Measurements from ENCODE around the gene LDLRAD3.
A peak's percentile ranks its signal among the peaks of the same experiment; 100 is the strongest.

Gene LDLRAD3

DNA sequence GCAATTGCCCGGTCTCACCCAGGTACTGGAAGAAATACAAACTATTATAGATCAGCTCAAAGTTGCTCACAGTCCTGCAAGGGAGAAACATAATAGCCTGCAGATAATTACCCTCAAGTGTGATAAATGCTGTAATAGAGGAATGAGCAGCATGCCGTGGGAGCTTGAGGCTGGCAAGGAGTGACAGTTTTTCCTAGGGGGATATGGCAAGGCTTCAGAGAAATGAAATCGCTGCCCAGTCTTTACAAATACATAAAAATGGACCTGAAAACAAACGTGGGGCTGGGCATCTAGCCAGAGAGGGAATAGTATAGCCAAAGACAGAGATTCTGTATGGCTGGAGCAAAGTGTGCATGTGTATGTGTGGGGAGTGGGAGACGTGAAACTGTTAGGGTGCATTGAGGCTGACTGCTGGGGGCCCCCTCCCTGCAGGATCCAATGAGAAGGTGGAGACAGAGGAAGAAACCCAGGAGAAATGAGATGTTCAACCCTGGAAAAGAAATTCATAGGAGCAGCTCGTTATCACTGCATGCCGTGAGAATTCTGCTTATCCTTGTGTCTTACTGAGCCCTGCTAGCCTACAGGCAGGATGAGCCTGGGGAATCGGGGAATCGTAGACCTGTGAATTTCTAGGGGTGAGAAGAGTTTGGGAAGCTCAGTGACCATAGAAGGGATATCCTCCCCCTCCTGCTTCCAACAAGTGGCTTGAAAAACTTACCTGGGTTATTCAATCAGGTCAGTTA lies 167.0 kb downstream of the LDLRAD3 start:
- DNase-seq: peak; percentile 15

DNA sequence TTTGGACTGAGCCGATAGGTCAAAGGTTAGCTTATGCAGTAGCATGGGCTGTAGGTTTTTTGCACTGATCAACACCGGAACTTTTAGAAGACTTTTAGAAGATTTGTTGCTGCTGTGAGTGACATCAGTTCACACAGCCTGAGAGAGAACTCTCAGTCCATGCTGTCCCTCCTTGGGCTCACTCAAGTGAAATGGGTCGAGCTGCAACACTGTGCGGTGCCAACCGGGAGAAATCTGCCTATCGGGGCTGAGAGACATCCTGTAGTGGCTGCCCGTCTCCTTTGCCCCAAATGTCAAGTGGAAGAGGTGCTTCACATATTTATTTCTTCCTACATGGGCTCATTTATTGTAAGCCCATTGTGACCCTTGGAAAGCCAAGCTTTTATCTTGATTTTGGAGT lies 170.2 kb downstream of the LDLRAD3 start:
- DNase-seq: no peak

DNA sequence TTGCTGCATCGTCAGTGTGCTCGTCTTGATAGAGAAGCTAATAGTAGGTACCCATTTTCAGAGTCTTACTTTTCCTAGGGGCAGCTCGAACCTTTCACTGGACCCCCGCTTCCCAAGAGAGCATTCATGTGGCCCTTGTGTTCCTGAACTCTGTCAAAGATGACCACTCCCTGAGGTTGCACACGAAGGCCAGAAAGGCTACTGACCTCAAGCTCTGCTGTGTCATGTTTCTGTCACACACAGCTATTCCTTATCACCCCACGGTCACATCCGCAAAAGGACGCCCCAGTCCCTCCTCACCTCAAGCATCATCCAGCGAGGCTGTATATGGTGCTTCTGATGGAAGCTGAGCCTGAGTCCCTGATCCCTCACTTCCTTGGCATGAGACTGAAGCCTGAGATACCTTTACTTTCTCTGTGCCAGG lies 171.5 kb downstream of the LDLRAD3 start:
- DNase-seq: no peak

DNA sequence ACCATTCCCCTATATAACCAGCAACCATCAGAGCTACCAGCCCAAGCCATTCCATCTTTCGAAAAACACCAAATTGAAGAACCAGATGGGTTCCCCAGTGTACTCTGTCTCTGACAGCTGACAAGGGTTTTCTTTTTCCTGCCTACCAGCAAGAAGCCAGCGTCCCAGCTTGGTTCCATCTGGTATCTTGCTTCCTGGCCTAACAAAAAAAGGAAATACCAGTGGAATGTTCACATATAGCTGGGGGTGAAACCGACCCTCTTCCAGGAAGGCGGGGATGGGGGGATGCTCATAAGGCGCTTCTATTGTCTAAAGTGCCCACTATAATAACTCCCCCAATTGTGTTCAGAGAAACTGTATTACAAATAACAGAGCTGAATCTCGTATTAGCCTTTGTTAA lies 172.3 kb downstream of the LDLRAD3 start:
- no peak for DNase-seq

DNA sequence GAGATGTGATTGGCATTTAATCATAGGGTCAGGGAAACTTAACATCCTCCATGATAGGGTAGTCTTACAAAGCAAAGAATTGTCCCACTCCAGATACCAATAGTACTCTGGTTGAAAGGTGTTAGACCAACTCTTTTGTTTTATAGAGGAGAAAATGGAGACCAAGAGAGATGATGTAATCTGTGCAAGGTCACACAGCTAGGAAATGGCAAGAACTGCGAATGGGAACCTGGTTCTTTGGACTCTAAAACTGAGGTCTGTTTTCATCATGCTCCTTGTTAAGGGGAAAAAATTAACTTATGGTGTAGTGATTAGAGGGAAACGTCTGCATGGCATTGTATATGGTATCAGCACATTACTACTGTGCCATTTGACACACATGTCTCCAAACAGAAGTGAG lies 174.2 kb downstream of the LDLRAD3 start:
- no peak for DNase-seq

DNA sequence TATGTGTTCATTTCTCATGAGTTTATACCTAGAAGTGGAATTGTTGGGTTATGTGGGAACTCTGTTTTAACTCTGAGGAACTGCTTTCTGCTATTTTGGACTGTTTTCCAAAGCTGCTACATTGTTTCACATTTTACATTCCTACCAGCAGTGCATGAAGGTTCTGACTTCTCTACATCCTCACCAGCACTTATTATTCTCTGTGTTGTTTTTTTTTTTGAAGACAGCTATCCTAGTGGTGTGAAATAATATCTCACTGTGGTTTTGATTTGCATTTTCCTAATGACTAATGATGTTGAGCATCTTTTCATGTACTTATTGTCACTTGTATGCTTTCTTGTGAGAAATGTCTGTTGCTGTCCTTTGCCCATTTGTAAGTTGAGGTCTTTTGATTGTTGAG lies 175.4 kb downstream of the LDLRAD3 start:
- DNase-seq: no peak

DNA sequence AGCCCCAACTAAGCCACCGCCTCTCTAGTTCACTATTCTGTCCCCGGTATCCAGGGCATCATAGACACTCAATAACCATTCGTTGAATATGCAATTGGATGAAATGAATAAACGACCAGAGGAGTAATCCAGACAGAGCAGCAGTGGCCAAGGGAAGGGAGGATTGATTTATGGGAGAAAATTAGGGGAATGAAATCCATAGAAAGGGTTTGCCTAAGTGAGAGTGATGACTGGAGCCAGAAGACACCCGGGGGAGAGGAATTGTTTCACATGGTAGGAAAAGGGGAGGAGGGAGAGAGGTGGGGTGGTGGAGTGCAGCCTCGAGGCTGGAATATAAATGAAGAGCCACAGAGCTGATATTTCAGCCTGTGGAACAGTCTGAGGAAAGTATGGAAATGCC lies 177.2 kb downstream of the LDLRAD3 start:
- DNase-seq: no peak

DNA sequence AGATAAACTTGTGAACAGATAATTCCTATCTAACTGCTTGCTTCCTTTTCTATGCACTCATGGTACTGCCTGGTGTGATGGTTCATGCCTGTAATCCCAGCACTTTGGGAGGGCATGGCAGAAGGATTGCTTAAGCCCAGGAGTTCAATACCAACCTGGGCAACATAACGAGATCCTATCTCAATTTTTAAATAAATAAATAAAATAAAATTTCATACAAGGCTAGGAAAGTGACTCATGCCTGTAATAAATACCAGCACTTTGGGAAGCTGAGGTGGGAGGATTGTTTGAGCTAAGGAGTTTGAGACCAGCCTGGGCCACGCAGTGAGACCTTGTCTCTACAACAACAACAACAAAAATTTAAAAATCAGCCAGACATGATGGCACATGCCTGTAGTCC lies 178.8 kb downstream of the LDLRAD3 start:
- no peak for DNase-seq

DNA sequence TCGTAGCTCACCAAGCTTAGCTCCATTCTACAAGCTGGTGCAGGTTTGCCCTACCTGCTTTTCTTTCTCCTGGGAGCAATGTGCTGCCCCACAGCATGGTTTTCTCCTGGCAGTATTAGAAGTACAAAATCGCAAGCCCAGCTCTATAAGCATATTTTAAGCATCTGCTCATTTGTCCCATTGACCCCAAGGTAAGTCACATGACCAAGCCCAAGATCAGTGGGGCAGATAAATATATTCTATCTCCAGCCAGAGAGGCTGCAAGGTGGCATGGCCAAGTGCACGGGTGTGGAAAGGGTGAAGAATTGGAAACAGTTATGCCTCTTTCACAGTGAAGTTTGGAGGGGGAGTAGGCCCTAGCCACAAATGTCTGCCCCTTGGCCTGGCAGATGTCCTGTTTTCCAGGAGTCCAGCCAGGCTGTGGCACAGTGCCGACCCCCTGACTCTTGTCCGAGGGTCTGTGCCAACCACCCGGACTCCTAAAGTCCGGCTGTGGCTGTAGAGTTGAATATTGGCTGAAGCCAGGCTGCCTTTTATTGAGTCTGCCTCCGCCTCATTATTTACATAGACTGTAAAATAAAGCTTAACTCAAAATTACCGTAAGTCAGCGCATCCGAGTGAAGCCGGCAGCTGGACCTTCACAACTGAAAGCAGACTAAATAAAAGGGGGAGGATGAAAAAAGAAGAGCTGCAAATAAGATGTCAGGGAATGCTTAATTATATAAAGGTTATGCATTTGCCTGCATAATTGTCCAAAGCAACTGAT lies 179.7 kb downstream of the LDLRAD3 start:
- DNase-seq: peak; percentile 16

DNA sequence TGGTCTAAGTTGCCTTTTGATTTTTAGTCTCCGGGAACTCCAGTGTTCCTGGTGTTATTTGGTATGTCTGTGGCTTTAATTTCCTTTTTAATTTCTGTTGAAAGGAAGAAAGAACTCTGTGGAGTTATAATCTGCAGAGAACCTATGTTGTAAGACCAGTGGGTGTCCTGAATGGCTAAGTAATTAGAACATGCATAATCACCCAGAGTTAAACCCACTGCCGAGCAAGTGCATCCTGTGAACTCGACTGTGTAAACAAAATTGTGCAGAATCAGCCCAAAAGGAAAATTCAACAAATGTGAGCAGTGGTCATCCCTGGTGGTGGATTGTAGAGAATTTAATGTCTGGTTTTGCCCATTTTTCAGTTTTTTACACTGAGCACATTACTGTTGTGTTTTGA lies 182.8 kb downstream of the LDLRAD3 start:
- DNase-seq: no peak

DNA sequence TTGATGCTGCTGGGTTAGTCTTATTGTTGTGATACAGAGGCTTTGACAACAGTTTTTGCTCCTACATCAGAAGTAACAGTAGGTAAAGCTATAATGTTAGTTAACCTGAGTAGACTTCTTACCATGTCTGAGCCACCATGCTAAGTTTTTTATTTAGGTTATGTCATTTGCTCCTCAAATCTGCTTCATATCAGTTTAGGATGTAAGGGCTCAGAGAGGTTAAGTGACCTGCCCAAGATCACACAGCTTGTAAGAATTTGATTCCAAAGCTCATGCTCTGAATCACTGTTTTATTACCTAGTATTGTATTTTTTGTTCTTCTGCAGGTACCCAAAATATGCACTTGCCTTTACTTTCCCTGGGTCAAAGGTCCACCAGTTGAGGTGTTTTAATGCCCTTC lies 183.7 kb downstream of the LDLRAD3 start:
- DNase-seq: no peak

DNA sequence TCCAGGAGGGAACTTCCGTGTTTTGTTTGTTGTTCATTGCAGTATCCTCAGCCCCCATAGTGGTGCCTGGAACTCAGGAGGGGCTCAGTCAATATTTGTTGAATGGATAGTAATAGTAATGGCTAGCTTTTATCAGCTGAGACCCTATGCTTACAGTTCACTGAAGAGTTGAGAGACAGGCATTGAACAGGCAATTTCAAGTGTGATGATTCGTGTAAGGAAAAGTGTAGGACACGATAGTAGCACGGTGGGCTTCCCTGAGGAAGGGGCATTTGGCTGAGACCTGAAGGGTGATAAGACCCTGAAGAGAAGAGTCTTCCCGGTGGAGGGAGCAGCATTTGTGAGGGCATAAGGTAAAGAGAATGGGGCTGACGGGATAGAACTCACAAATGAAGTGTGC lies 186.1 kb downstream of the LDLRAD3 start:
- no peak for DNase-seq

DNA sequence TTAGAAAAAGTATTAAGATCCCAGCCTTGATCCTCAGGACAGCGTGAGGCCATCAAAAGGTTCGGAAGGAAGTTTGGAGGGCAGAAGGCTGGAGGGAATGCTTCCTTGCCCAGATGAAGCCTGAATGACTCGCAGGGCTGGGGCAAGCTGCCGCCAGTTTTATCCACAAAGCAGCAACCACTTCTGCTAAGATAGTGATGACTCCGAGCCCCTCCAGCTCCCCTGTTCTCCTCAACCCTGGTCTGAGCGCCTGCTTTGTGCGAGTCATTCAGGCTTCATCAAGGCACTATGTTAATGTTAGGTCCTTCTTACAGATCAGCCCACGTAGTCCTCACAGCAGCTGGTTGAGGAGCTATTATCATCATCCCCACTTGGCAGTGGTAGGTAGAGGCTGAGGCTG lies 186.5 kb downstream of the LDLRAD3 start:
- no peak for DNase-seq

DNA sequence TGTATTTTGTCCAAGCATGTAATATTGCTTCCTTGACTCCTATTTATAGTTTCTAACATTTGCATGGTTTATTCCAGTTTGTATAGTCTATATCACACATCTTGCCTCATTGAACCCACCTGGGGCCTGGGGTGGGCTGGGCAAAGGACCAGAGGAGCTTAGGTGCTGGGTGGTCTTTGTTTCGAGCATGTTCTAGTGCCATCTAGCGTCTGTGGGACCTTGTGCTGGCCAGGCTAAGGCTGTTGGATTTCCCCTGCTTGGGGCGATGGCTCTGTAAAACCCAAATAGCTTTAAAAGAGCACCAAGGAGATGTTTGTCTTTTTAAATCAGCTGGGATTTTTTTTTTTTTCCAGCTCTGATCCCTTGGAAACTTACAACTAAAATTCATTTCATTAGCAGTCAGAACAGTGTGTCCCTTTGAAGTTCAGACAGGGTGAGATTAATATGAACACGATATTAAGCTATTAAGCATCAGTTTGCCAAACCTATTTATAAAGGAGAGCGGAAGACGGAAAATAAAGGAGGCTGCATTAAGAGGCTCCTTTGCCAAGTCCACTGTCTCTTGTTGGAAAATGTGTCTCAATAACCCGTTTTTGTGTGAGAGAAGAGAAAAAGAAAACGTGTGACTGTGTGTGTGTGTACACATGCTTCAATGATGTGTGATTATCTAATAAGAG lies 188.0 kb downstream of the LDLRAD3 start:
- peak; percentile 10 for DNase-seq

DNA sequence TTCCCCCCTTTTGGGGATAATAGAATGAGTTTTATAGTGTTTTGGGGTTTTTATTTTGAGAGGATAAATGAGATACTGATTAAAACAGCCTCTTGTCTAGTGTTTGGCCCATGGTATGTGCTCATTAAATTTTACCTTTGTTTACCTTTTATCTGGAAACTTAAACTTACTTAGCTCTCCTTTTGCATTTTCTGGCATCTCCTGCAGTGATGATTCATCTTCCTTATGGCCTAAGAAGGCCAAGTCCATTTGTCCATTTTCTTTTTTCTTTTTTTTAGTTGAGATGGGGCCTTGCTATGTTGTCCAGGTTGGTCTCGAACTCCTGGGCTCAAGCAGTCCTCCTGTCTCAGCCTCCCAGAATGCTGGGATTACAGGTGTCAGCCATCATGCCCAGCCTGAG lies 189.1 kb downstream of the LDLRAD3 start:
- DNase-seq: no peak

DNA sequence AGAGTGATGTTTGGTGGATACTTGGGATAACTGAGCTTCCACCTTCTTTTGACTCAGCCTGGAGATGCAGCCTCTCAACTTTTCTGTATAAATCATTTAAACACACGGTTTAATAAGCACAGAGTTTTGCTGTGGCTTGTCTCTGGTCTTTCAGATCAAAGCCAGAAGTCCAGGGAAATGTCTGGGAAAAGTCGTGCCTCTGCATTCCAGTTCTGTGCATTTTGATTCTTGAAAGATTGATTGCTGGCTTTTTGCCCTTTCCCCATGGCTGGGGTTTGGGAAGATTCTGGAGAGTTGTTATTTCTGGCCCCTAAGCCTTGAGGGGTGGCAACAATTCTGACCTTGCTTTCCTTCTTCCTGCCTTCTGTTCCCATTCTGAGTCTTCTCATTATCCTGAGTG lies 191.2 kb downstream of the LDLRAD3 start:
- DNase-seq: no peak

DNA sequence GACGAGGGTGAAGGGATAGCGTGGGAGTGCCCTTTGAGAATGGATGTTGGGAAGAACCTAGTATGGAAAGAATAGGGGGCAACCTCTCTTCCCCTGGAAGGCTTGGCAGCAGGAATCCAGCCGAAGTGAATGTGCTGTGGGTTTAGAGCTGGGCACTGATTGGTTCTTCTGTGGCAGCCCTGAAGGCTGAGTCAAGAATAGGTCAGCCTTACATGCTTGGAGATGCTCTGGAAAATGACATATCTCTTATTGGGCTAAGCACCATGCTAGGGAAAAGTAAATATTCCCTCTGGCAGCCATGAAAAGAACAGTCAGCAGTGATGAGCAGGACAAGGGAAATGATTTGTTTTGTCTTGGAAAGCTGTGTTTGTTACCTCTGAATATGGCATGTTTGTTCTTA lies 195.9 kb downstream of the LDLRAD3 start:
- DNase-seq: no peak

DNA sequence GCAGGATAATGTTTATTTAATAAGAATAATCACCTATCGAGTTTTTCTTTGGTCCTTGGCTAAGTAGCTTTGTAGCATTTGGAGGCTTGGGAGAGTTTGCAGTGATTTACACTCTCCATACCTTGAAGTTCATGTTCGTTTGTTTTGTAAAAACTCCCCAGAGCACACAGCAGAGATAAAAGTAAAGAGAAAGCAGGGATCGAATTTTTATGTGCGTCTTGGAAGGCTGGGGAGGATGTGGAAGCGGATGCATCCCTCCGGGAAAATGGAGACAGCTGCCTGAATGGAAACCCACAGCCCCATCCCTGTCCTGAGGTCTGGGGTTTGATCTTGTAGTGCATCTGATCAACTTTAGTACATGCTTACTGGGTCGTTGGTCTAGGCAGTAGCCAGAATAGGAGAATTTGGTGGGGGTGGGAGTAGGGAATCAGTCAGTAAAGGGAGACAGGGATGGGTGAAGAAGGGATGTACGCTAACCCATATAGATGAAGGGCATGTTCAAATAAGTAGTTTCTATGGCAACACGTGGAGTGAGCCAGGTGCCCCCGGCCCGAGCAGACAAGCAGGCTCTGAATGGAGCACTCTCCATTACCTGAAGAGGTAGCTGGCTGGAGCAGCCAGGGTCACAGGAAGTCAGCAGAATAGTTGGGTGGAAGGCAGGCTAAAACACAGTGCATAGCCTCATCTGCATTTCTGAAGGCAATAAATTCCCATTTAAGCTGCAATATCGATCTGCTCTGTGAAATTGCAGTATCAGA lies 197.5 kb downstream of the LDLRAD3 start:
- DNase-seq: peak; percentile 35

DNA sequence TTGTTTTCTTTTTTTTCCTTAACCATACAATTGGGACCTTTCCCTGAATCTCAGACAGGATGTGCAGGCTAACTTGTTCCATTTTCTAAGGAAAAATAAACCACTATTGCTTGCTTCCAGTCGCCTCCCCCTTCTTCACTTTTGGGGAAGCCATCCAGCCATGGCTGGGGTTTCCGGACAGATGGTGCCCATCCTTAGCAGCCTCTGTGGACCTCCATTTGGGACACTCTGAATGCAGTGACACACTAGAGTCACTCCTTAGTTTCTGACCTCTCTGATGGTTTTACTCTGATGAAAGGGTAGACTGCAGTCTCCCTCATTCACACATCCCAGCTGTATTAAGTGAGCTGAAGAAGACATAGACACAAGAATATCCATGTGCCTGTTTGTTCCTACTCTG lies 198.1 kb downstream of the LDLRAD3 start:
- no peak for DNase-seq

DNA sequence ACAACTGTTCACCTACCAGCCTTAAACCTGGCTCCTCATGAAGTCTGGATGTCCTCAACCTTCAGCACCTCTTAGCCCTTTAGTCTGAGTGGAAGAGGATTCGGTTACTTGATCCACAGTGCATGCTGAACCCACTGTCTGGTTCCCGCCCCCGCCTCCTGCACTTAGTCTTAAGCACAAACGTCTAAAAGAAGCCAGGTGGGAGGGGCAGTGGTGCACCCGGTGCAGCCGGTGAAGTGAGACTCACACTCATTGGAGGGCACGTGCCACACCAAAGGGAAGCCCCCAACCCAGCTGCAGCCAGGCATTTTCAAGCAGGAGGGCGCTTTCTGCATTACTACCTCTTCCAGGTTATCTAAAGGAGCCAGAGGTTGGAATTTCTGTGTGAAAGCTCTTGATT lies 198.6 kb downstream of the LDLRAD3 start:
- peak; percentile 12 for DNase-seq

DNA sequence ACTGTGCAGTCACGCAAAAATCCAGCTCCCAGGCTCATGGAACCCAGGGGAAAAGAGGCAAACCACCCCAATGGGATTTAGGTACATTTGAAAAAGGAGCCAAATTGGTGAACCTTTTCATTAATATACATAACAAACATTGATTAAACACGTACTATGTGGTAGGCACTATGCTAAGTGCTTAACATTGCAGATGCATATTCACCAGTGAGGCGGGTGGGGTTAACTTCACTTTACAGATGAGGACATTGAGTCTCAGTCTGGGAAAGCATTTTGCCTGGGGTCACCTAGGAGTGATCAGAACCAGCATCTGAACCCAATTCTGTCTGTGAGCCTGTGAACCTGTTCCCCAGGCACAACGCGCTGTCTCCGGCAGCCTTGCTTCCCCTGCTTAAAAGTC lies 199.0 kb downstream of the LDLRAD3 start:
- DNase-seq: no peak

DNA sequence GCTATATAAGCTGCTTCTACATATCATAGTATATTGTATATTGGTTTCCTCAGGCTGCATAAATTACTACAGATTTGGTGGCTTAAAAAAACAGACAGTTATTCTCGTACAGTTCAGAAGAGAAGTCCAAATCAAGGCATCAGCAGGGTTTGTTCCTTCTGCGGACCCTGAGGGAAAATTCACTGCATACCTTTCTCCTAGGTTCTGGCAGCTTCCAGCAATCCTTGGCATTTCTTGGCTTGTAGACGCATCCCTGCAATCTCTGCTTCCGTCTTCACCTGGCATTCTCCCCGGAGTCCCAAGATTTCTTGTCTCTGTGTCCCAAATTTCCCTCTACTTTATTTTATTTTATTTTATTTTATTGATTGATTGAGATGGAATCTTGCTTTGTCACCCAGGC lies 202.6 kb downstream of the LDLRAD3 start:
- DNase-seq: no peak

DNA sequence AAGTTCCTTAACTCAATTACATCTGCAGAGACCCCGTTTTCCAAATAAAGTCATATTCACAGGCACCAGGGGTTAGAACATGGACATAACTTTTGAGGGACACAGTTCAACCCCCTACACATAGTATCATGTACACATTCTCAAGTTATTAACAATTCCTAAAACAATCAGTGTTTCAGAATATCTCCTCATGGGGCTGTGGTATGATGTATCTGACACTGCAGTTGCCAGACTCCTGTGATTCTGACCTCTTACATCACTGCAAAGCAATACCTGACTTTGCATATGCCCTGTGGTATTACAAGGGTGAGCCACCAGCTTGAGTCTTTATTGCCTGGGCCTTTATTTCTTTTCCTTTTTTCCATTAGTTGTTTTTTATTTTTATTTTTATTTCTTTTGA lies 203.6 kb downstream of the LDLRAD3 start:
- DNase-seq: no peak

All from NCI-H1092 (cell line).